Hepatocyte (in vitro differentiated cells): ENCODE results near the gene SEL1L.

Experiments
- EZH2 ChIP-seq: fragments of 200-600 bp; sonication (generic); IDR thresholded peaks from 2 replicates; pipeline ENCODE4 v1.6.1; 2016; ENCODE audit warnings: antibody characterized with exemption, mild to moderate bottlenecking, borderline replicate concordance
- TF ChIP-seq, protein P1 (sequence below): fragments of 200-600 bp; sonication (generic); IDR thresholded peaks from 2 replicates; pipeline ENCODE4 v1.5.1; 2016; ENCODE audit warnings: antibody characterized with exemption, mild to moderate bottlenecking; ENCODE audit not compliant: poor library complexity

GRCh38 chr14:81446279-81447007 lies 87.2 kb downstream of the SEL1L start:
- TF ChIP-seq, protein P1, sequence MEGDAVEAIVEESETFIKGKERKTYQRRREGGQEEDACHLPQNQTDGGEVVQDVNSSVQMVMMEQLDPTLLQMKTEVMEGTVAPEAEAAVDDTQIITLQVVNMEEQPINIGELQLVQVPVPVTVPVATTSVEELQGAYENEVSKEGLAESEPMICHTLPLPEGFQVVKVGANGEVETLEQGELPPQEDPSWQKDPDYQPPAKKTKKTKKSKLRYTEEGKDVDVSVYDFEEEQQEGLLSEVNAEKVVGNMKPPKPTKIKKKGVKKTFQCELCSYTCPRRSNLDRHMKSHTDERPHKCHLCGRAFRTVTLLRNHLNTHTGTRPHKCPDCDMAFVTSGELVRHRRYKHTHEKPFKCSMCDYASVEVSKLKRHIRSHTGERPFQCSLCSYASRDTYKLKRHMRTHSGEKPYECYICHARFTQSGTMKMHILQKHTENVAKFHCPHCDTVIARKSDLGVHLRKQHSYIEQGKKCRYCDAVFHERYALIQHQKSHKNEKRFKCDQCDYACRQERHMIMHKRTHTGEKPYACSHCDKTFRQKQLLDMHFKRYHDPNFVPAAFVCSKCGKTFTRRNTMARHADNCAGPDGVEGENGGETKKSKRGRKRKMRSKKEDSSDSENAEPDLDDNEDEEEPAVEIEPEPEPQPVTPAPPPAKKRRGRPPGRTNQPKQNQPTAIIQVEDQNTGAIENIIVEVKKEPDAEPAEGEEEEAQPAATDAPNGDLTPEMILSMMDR = no peak
- no peak for TF ChIP-seq EZH2
